Measurements from ENCODE around the gene DMBX1.

DMBX1 gene

DNA sequence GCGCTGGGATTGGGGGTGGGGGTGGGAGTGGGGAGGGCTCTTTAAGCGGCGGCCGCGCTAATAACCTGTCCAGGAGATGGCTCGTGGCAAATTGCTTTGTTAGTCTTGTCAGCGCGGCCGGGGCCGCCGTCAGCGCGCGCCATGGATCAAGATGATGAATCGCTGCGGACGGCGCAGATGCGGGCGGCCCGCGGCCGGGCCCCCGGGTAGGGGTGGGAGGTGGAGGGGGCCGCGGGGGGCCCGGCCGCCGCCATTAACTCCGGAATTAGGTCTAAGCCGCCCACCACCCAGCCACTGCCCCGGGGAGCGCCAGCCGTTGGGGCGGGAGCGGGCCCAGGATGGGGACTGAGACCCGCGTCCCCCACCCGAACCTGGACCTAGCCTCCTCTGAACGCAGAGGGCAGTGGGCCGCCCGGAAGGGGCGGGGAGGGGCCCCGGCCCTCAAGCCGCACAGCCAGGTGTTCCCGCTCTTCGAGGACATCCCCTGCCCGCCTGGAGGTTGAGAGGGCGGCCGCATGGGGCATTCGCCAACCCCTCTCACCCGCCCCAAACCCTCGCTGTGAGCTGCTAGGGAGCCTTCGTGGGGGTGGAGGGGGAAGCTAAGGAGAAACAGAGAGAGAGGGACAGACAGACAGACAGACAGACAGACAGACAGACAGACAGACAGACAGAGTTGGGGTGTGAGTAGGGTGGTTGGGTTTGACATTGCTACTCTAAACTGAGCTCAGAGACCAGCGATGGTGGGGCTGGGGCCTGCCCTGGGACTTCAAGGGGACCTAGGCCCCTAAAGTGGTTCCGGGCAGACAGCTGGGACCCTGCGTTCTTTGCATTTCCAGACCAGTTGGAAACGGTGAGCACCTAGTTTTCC, 3.8 kb upstream of the DMBX1 start:
- Histone ChIP-seq H4K20me1 (ENCODE audit: insufficient read depth, low read length) (no peaks in the 10 kb centered on the region), H3K4me2 (ENCODE audit: low read length) (no peak overlapping the region), H3K9ac (ENCODE audit: low read length) (no peak overlapping the region), H3K36me3 (ENCODE audit: insufficient read depth, low read length) (no peaks in the 10 kb centered on the region), H3K79me2 (ENCODE audit: insufficient read depth, low read length) (no peaks in the 10 kb centered on the region), H3F3A (ENCODE audit: insufficient read depth, low read length) (no peaks in the 10 kb centered on the region), H3K4me1 (ENCODE audit: insufficient read depth, low read length, severe bottlenecking) (no peaks in the 10 kb centered on the region), H3K4me3 (ENCODE audit: low read depth, low read length, poor library complexity, severe bottlenecking) (no peak overlapping the region), H3K27ac (ENCODE audit: low read depth, low read length, poor library complexity, severe bottlenecking) (no peak overlapping the region), H3K27me3 (ENCODE audit: insufficient read depth, low read length) (peaks cover 12% of the 10 kb centered on the region; the same call in 1 of the 2 replicates), H2AFZ (ENCODE audit: low read length) (no peak overlapping the region), H3K9me3 (ENCODE audit: low read length) (no peaks in the 10 kb centered on the region), H3K9me2 (ENCODE audit: low read depth, low read length) (no peaks in the 10 kb centered on the region)
- TF ChIP-seq, protein P1, sequence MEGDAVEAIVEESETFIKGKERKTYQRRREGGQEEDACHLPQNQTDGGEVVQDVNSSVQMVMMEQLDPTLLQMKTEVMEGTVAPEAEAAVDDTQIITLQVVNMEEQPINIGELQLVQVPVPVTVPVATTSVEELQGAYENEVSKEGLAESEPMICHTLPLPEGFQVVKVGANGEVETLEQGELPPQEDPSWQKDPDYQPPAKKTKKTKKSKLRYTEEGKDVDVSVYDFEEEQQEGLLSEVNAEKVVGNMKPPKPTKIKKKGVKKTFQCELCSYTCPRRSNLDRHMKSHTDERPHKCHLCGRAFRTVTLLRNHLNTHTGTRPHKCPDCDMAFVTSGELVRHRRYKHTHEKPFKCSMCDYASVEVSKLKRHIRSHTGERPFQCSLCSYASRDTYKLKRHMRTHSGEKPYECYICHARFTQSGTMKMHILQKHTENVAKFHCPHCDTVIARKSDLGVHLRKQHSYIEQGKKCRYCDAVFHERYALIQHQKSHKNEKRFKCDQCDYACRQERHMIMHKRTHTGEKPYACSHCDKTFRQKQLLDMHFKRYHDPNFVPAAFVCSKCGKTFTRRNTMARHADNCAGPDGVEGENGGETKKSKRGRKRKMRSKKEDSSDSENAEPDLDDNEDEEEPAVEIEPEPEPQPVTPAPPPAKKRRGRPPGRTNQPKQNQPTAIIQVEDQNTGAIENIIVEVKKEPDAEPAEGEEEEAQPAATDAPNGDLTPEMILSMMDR (IDR thresholded peaks at IDR 0.05; ENCODE audit: low read length), result no peak
- no peak for TF ChIP-seq EZH2 (IDR thresholded peaks at IDR 0.05; ENCODE audit: borderline replicate concordance, low read length)

DNA sequence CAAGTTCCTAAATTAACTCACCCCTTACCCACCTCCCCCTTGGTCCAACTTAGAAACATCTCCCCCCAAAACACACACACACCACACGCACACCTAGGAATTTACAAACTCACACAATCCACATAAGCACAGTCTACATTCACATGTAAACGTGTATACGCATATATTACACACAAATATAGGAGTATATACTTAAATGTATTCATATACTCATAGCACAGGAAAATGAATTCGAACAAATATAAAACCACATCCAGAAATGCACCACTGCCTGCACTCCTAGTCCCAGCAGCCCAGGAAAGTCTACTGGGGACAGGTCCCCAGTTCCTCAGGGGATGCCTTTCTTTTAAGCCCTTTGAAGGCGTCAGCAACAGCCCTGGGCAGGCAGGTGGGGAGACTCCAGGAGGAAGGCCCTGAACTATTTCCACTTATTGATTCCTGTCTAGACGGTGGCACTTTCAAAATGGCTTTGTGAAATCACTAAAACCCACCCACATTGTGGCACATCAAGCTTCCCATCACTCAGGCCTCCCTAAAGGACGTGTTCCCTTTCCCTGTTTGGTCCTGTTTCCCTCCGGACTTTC, 3.1 kb upstream of the DMBX1 start:
- Histone ChIP-seq H3K9ac (ENCODE audit: low read length) (no peak overlapping the region), H4K20me1 (ENCODE audit: insufficient read depth, low read length) (no peaks in the 10 kb centered on the region), H3K9me3 (ENCODE audit: low read length) (no peaks in the 10 kb centered on the region), H3K4me2 (ENCODE audit: low read length) (no peak overlapping the region), H3K36me3 (ENCODE audit: insufficient read depth, low read length) (no peaks in the 10 kb centered on the region), H3K4me1 (ENCODE audit: insufficient read depth, low read length, severe bottlenecking) (no peaks in the 10 kb centered on the region), H3K9me2 (ENCODE audit: low read depth, low read length) (no peaks in the 10 kb centered on the region), H3K27ac (ENCODE audit: low read depth, low read length, poor library complexity, severe bottlenecking) (no peak overlapping the region), H2AFZ (ENCODE audit: low read length) (no peak overlapping the region), H3K4me3 (ENCODE audit: low read depth, low read length, poor library complexity, severe bottlenecking) (no peak overlapping the region), H3K27me3 (ENCODE audit: insufficient read depth, low read length) (peaks cover 12% of the 10 kb centered on the region; the same call in 1 of the 2 replicates), H3F3A (ENCODE audit: insufficient read depth, low read length) (no peaks in the 10 kb centered on the region), H3K79me2 (ENCODE audit: insufficient read depth, low read length) (no peaks in the 10 kb centered on the region)
- TF ChIP-seq, protein P1 (IDR thresholded peaks at IDR 0.05; ENCODE audit: low read length), result no peak
- no peak for TF ChIP-seq EZH2 (IDR thresholded peaks at IDR 0.05; ENCODE audit: borderline replicate concordance, low read length)

DNA sequence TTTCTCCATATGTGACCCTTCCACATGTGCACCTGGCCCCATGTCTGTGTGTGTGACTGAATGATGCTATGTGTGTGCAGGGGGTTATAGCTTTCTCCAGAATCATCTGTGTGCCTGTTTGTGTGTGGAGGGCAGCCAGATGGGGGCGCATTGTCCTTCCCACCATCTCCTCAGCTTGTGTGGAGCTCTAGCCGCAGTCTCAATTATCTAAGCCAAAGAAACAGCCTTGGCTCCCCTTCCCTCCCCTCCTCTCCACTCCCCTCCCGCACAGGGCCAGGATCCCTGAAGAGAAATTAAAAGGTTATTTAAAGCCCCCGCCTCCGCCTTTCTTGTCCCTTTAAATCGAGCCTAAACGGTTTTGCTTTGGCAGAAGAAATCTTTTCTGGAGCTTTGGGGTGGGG, 1.8 kb upstream of the DMBX1 start:
- no peak overlapping the region for H3K9ac ChIP-seq (ENCODE audit: low read length)
- no peaks in the 10 kb centered on the region for H4K20me1 ChIP-seq (ENCODE audit: insufficient read depth, low read length)
- H3K4me1 ChIP-seq (ENCODE audit: insufficient read depth, low read length, severe bottlenecking), result no peaks in the 10 kb centered on the region
- no peak overlapping the region for H3K4me2 ChIP-seq (ENCODE audit: low read length)
- H3K9me2 ChIP-seq (ENCODE audit: low read depth, low read length), result no peaks in the 10 kb centered on the region
- no peak overlapping the region for H2AFZ ChIP-seq (ENCODE audit: low read length)
- no peak for TF ChIP-seq EZH2 (IDR thresholded peaks at IDR 0.05; ENCODE audit: borderline replicate concordance, low read length)
- TF ChIP-seq, protein P1 (IDR thresholded peaks at IDR 0.05; ENCODE audit: low read length), result peak; percentile 47
- no peaks in the 10 kb centered on the region for H3K79me2 ChIP-seq (ENCODE audit: insufficient read depth, low read length)
- peaks cover 12% of the 10 kb centered on the region; the same call in 1 of the 2 replicates for H3K27me3 ChIP-seq (ENCODE audit: insufficient read depth, low read length)
- no peaks in the 10 kb centered on the region for H3K9me3 ChIP-seq (ENCODE audit: low read length)
- no peak overlapping the region for H3K27ac ChIP-seq (ENCODE audit: low read depth, low read length, poor library complexity, severe bottlenecking)
- no peaks in the 10 kb centered on the region for H3F3A ChIP-seq (ENCODE audit: insufficient read depth, low read length)
- no peak overlapping the region for H3K4me3 ChIP-seq (ENCODE audit: low read depth, low read length, poor library complexity, severe bottlenecking)
- no peaks in the 10 kb centered on the region for H3K36me3 ChIP-seq (ENCODE audit: insufficient read depth, low read length)
